Mucosa of descending colon (tissue), 3 donors: ENCODE measurements around the gene PTCD2. TPM values are rescaled to one million over a fixed set of nuclear protein-coding genes. Genes with fewer than 3 reads are reported as not detected.

Source experiments
- ATAC-seq: fragments of 200-7000 bp; cut with Tn5 transposase; one replicate; pipeline ENCODE4 v1.9.1; 2020; ENCODE audit warnings: mild to moderate bottlenecking, moderate library complexity
- DNase-seq, 3 donors: peaks; one replicate each; pipeline ENCODE4 v3.0.0-alpha.2; 2020
- H3K36me3 ChIP-seq: fragments of 200-600 bp; one replicate; pipeline ENCODE4 v1.8.0; 2021; ENCODE audit warnings: low read depth, mild to moderate bottlenecking
- H3K4me1 ChIP-seq: fragments of 200-600 bp; one replicate; pipeline ENCODE4 v1.8.0; 2021; ENCODE audit warnings: low read depth, mild to moderate bottlenecking
- H3K4me3 ChIP-seq: fragments of 200-600 bp; one replicate; pipeline ENCODE4 v1.8.0; 2021; ENCODE audit warnings: mild to moderate bottlenecking
- H3K9me3 ChIP-seq: fragments of 200-600 bp; one replicate; pipeline ENCODE4 v1.8.0; 2021; ENCODE audit warnings: mild to moderate bottlenecking
- CTCF ChIP-seq: fragments of 200-600 bp; IDR thresholded peaks from one replicate; pipeline ENCODE4 v1.8.0; 2022; ENCODE audit warnings: antibody characterized with exemption, mild to moderate bottlenecking
- intact Hi-C, 2 donors: fragments of 100-400 bp; cut with DNase I in 1 of 2; cut with micrococcal nuclease in 1 of 2; formaldehyde crosslinking; loops; one replicate each; pipeline versions ENCODE4 v1.11.0 to v1.11.1; 2022; cut with DNase I, micrococcal nuclease
- total RNA-seq, 3 donors: library from RNA; stranded (reverse); fragmentation: NEBNext Ultra II Directional in 2 of 3; extraction: Animal tissue kit (Norgen Biotek cat#: 25700) in 2 of 3; gene quantifications; one replicate each; pipeline versions ENCODE4 v1.2.1 to v1.2.4, GENCODE V29; 2021 to 2023
- donor health status: DM: no; HTN: no; CAD: no; lungs with moderate emphysema.
- donor health status: DM: no; HTN: no; CAD: no.
- donor health status: DM: no; HTN: yes; CAD: no.

PTCD2 gene
- total RNA-seq, 3 donors from 2014 or later = 4.7 to 6.3 (median 5.2) TPM

DNA sequence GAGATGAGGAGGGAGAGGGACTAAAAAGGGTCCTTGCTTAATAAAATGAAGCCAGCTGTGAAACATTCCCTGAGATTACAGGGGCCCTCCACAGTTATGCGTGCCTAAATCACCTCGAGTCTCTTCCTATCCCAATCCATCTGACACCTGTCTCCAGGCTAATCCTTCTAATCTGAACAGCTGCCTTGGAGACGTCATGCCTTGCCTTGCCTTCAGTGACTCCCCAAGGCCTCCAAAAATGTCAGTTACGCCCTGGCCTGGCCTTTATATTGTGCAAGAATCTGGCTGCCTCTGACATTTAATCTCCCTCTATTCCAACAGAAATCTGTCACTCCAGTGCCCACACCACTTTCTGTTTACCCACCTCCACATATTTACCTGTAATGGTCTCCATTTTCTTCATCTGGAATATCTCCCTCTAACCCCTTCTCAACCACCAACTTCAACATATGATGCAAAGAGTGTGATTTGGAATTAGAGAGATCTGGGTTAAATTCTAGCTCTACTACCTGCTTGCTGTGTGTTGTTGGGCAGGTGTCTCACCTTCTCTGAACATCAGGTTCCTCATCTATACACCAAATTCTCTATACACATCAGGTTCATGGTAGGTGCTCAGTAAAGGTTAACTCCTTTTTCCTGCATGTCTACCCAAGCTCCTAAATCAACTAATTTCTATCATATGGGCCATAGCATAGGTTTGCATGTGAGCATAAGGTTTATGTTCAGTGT is 57.9 kb downstream of the PTCD2 start:
- H3K36me3 ChIP-seq = no peaks in the 10 kb centered on the region
- no peak for ATAC-seq
- H3K4me1 ChIP-seq = no peaks in the 10 kb centered on the region
- intact Hi-C loops = no loop called here
- no peak for DNase-seq
- H3K4me3 ChIP-seq = no peak overlapping the region
- no peaks in the 10 kb centered on the region for H3K9me3 ChIP-seq
- TF ChIP-seq CTCF = no peak

GRCh38 chr5:72378639-72379289 is 58.6 kb downstream of the PTCD2 start:
- intact Hi-C loops = no loop called here
- Histone ChIP-seq H3K36me3 (no peaks in the 10 kb centered on the region), H3K4me1 (no peaks in the 10 kb centered on the region), H3K9me3 (no peaks in the 10 kb centered on the region), H3K4me3 (no peak overlapping the region)
- TF ChIP-seq CTCF = no peak
- ATAC-seq = no peak
- no peak for DNase-seq

DNA sequence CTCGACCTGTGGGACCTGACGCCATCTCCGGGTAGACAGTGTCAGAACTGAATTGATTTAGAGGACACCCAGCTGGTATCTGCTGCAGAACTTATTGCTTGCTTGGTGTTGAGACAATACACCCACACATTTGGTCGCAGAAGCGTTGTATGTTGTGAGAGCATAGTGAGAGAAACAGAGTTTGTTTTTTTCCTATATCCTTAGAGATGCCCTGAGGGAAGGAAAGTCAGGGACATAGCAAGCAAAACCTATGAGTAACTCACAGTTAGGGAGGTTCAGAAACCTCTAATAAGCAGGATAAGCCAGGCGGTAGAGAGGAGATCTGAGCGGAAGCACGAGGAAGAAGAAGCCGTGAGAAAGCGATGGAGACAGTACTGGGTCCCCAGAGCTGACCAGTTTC is 59.8 kb downstream of the PTCD2 start:
- Histone ChIP-seq H3K9me3 (no peaks in the 10 kb centered on the region), H3K36me3 (no peaks in the 10 kb centered on the region), H3K4me3 (no peak overlapping the region), H3K4me1 (no peaks in the 10 kb centered on the region)
- DNase-seq (no peak), ATAC-seq (no peak)
- TF ChIP-seq CTCF = no peak
- intact Hi-C loops = no loop called here

DNA sequence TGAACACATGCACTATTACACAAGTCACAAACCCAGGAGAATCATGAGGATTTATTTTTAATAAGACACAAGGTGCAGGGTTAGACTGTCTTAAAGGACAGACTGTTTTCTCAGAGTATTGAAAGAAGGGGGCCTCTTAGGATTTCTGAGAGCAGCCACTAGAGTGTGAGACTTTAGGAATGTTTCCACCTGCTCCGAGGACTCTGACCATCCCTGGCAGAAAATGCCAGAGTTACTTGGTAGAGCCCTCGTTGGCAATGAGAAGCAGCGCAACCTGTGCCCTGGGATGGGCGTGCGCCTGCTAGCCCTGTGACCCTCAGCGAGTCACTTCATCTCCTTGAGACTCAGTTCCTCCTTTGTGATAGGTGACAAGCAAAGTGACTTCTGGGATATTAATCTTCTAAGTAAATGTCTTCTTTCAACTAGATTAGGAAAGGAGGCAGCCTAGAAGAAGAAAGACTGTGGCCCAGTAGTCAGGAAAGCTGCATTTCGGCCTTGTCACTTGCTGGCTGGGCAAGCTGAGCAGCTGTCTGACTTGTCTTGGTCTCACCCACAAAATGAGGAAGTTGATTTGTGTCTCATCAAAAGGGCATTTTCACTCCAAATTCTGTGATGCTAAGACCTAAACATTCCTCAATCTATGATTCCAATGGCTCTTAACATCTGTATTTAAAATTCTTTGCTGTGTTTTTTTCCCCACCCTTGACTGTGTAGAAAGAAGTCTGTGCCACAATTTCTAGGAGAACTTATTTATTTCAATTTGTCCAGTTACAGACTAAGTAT is 60.5 kb downstream of the PTCD2 start:
- no peaks in the 10 kb centered on the region for H3K4me1 ChIP-seq
- intact Hi-C loops = no loop called here
- H3K4me3 ChIP-seq = no peak overlapping the region
- no peaks in the 10 kb centered on the region for H3K36me3 ChIP-seq
- no peak for DNase-seq
- TF ChIP-seq CTCF = no peak
- no peaks in the 10 kb centered on the region for H3K9me3 ChIP-seq
- ATAC-seq = no peak

- Histone ChIP-seq H3K36me3 (no peaks in the 10 kb centered on the region), H3K4me3 (no peak overlapping the region), H3K9me3 (no peaks in the 10 kb centered on the region), H3K4me1 (no peaks in the 10 kb centered on the region)
- DNase-seq (no peak), ATAC-seq (no peak)
- intact Hi-C loops = no loop called here
- TF ChIP-seq CTCF = no peak
Observed at GRCh38 chr5:72383280-72383679, 63.1 kb downstream of the PTCD2 start.
